Urinary bladder (tissue), 4 donors: ENCODE data around the gene HOXB3. TPM values are rescaled to one million over a fixed set of nuclear protein-coding genes. Genes with fewer than 3 reads are reported as not detected.
"Not testable (repeated sequence)": the region's sequence is repeated elsewhere in the genome, so short reads cannot be mapped to it uniquely, and the experiment has no call there.

Source experiments
- DNase-seq: peaks from one replicate; pipeline ENCODE4 v3.0.0-alpha.2; 2015; ENCODE audit errors: extremely low spot score
- H3K27ac ChIP-seq: one replicate; pipeline ENCODE4 v1.5.1; 2013; ENCODE audit warnings: low read depth, mild to moderate bottlenecking, moderate library complexity
- H3K36me3 ChIP-seq: one replicate; pipeline ENCODE4 v1.6.1; 2013; ENCODE audit warnings: mild to moderate bottlenecking, moderate library complexity; ENCODE audit not compliant: insufficient read depth
- H3K4me1 ChIP-seq: one replicate; pipeline ENCODE4 v1.6.1; 2013; ENCODE audit warnings: mild to moderate bottlenecking, moderate library complexity; ENCODE audit not compliant: insufficient read depth
- H3K4me3 ChIP-seq: one replicate; pipeline ENCODE4 v1.5.1; 2013; ENCODE audit warnings: low read depth, low read length
- WGBS: extraction: QIAGEN DNeasy Blood & Tissue Kit; methylation state at CpG from one replicate; pipeline ENCODE4 v1.1.7; 2013; 5-methylcytosine and 5-hydroxymethylcytosine counted together
- polyA plus RNA-seq: library from polyadenylated mRNA; stranded (reverse); fragments of 200-250 nt; gene quantifications from one replicate; pipeline ENCODE4 v1.2.3, GENCODE V29; 2013
- total RNA-seq: library from RNA; depleted of rRNA; stranded (reverse); fragments of >200 nt; gene quantifications from one replicate; pipeline ENCODE4 v1.2.3, GENCODE V29; 2014
- donor health status: healthy with polysubstance abuse.
- donor health status: healthy.

The HOXB3 gene
- total and polyA plus RNA-seq, 2 donors, result 6.1 to 10.8 TPM

DNA sequence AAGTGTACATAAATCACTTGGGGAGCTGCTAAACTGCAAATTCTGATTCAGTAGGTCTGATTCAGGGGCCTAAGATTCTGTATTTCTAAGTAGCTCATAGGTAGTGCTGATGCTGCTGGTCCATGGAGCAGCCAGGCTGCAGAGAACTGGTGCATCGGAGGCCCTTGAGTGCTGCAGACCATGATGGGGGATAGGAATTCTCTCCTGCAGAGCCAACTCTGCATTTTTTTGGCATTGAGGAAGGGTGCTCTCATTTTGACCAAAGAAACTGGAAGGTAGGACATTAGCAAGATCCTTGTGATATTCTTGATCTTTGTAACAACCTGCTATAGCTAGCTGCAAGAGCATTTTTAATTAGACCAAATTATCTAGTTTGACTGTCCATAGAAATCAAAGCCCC, 49.8 kb downstream of the HOXB3 start:
- no peaks in the 10 kb centered on the region for H3K4me1 ChIP-seq
- WGBS, result 92% methylated on average over 1 of the region's 1 CpG
- H3K27ac ChIP-seq, result no peak overlapping the region
- DNase-seq, result no peak
- H3K36me3 ChIP-seq, result no peaks in the 10 kb centered on the region
- H3K4me3 ChIP-seq, result no peak overlapping the region

DNA sequence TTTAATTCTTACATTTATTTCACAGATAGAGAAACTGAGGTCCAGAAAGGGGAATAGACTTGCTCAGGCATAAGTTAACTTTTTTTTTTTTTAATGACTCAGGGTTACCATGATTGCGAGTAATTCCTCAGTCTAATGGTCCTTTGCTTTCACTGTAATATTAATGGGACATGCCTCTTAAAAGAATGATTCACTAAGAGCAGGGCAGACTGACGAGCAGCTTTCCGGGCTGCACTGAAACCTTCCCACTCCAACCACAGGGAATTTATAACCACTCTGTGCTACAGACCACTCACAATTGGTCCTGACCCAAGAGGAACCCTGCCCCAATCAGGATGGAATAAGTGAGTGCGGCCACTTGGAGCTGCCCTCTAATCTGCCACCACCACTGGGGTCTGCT, 50.9 kb downstream of the HOXB3 start:
- H3K27ac ChIP-seq, result no peak overlapping the region
- no peak for DNase-seq
- no peaks in the 10 kb centered on the region for H3K36me3 ChIP-seq
- no peak overlapping the region for H3K4me3 ChIP-seq
- 86% methylated on average over 4 of the region's 4 CpGs for WGBS
- H3K4me1 ChIP-seq, result no peaks in the 10 kb centered on the region

DNA sequence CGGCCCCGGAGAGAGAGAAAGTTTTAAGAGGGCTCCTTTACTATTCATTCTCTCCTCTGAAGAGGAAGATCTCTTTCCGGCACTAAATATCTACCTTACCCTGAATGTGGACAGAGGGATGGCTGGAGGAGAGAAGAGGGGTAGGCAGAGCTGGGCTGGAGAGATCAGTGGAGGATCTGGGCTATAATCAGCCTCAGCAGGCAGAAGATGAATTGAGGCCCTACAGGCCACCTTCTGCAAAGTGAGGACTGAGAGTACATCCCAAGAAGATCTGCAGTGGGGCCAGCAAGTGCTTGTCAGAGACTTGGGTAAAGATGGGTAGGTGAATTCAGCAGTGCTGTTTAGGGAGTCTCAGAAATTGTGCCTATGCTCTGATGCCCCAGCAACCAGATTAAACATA, 52.7 kb downstream of the HOXB3 start:
- no peak overlapping the region for H3K27ac ChIP-seq
- WGBS, result 90% methylated on average over 3 of the region's 3 CpGs
- no peak for DNase-seq

DNA sequence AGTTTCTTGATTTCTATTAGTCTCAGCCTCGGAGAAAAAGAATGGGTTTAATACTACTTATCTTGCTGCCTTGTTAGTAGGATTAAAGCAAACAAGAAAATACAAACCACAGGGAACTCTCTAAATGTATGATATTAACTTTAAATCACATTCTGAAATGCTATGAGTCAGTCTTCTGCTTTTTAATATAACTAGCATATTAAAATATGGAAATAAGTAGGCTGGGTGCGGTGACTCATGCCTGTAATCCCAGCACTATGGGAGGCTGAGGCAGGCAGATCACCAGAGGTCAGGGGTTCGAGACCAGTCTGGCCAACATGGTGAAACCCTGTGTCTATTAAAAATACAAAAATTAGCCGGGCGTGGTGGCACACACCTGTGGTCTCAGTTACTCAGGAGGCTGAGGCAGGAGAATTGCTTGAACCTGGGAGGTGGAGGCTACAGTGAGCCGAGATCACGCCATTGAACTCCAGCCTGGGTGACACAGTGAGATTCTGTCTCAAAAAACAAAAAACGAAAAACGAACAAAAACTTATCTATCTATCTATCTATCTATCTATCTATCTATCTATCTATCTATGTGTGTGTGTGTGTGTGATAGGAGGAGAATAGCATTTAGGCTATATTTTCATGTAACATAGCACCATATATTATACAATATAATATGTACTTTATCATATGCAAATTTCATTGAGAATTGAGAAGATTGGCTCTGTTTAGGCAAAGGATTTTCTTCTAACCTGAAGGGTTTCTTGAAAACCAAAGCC, 54.1 kb downstream of the HOXB3 start:
- H3K27ac ChIP-seq, H3K4me3 ChIP-seq, H3K4me1 ChIP-seq, DNase-seq, H3K36me3 ChIP-seq: not testable (repeated sequence)
- 90% methylated on average over 9 of the region's 9 CpGs for WGBS

More for the DNA sequence above, 52.7 kb downstream of the HOXB3 start:
- H3K4me3 ChIP-seq, result no peak overlapping the region
- no peaks in the 10 kb centered on the region for H3K4me1 ChIP-seq
- H3K36me3 ChIP-seq, result no peaks in the 10 kb centered on the region

DNA sequence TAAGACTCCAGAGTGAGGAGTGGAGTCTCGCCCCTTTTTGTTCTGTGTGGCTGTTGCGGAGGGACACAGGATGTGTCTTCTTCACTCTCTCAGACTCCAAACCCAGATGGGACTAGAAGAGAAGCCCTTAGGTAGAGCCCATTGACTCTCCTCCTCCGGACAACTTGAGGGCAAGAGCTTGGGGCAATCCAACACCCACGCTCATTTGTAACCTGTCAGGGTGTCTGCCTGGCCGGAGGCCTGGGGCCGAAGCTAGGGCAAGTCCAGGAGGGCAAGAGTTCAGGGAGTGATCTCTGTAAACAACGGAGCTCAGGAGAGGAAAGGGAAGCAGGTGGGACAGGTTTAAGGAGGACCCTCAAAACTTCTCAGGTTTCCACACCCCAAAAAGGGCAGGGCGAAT, 57.8 kb downstream of the HOXB3 start:
- Histone ChIP-seq H3K36me3 (no peaks in the 10 kb centered on the region), H3K27ac (no peak overlapping the region), H3K4me1 (no peaks in the 10 kb centered on the region), H3K4me3 (no peak overlapping the region)
- 74% methylated on average over 8 of the region's 8 CpGs for WGBS
- DNase-seq, result no peak

DNA sequence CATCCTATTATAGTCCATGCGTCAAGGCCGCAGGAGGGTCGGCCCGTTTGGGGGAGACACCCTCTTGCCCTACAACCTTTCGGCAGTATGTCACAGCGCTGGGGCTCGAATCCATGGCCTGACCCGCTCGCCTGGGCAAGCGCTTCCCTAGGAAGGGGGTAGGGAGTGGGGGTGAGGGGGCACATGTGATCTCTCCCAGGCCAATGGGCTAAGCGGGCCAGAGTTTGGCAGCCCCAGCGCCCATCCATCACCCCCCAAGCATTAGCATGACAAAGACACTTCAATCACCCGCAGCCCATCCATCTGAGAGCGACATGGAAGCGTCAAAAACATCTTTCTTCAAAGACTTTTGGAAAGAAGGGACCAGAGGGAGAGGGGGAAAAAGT, 59.2 kb downstream of the HOXB3 start, which contains the start of gene HOXB1:
Gene HOXB1, minus strand, starts transcription at position 125 of the 386 bp plus-strand sequence. Its CDS starts 107 bp downstream, at position 18.
- Histone ChIP-seq H3K27ac (no peak within 1 kb of the TSS), H3K36me3 (no peaks in the 10 kb centered on the region), H3K4me1 (no peaks in the 10 kb centered on the region), H3K4me3 (no peak within 1 kb of the TSS)
- WGBS, result 63% methylated on average over 15 of the region's 15 CpGs
- DNase-seq, result no peak

DNA sequence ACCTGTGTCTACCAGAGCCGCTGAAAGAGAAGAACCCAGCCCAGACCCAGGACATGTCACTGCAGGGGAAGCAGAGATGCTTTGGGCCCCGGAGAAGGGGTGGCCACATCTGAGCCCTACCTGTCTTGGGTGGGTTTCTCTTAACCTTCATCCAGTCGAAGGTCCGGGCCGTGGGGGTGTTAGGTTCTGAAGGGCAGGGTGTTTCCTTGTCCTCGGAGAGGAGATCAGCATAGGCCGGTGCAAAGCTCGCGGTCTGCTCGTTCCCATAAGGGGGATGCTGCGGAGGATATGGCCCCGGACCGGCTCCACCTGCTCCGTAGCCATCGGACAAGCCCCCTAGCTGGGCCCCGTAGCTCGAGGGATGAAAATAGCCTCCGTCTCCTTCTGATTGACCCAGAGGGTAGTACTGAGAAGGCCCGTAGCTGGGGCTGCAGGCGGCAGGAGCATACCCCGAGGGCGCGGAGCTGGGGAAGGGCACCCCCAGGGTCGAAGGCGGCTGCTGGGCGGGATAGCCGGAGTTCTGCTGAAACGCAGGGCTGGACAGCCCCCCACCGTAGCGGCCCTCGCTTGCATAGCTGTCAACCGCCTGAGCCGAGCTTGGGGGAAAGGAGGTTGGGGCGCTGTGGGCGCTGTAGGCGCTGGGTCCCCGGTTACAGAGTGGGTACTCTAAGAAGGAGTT, 59.7 kb downstream of the HOXB3 start:
- 52% methylated on average over 37 of the region's 37 CpGs for WGBS
- no peak for DNase-seq
- Histone ChIP-seq H3K4me1 (no peaks in the 10 kb centered on the region), H3K36me3 (no peaks in the 10 kb centered on the region), H3K4me3 (no peak overlapping the region), H3K27ac (no peak overlapping the region)

DNA sequence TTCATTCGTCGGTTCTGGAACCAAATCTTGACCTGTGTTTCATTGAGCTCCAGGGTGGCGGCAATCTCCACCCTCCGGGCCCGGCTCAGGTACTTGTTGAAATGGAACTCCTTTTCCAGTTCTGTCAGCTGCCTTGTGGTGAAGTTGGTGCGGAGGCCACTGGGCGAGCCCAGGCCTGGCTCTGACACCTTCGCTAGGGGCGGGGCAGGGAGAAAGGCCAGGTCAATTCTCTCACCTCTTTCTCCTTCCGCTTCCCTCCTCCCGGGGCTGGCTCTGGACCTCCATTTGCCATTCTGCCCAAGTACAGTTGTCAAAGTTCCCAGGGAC, 60.4 kb downstream of the HOXB3 start:
- 69% methylated on average over 11 of the region's 11 CpGs for WGBS
- no peak for DNase-seq

DNA sequence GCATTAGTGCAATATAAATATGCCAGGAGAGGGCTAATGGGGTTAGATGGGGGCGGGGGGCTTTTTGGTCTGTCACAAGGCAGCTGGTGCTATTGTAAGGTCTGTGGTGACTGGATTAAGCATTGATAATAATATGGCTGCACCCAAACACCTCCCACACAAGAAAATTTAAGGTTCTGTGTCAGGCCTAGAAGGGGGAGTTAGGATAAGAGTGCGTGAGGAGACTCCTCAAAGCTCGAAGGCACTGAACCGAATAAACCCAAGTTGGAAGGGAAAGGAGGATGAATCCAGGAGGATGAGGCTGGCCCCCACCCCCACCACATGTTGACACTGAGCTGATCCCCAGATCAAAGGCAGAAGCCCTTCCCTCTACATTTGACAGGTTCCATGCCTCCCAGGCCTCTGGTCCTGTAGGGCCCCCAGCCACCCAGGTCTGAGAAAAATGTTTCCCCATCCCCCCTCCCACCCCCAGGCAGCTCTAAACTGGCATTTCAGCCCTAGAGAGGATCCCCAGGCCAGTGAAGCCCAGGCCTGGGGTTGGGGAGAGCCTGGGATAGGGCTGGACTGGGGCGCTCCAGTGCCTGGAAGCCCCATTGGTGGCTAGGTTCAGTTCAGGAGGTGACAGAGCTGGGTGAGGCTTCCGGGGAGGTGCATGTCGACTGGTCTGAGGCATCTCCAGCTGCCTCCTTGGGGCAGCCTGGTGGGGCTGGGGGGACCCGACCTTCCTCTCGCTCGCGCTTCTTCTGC, 60.9 kb downstream of the HOXB3 start:
- Histone ChIP-seq H3K27ac (no peak overlapping the region), H3K4me1 (no peaks in the 10 kb centered on the region), H3K36me3 (no peaks in the 10 kb centered on the region), H3K4me3 (no peak overlapping the region)
- WGBS, result 83% methylated on average over 11 of the region's 11 CpGs
- no peak for DNase-seq

More for the DNA sequence above, 60.4 kb downstream of the HOXB3 start:
- Histone ChIP-seq H3K27ac (no peak overlapping the region), H3K4me1 (no peaks in the 10 kb centered on the region), H3K36me3 (no peaks in the 10 kb centered on the region), H3K4me3 (no peak overlapping the region)

DNA sequence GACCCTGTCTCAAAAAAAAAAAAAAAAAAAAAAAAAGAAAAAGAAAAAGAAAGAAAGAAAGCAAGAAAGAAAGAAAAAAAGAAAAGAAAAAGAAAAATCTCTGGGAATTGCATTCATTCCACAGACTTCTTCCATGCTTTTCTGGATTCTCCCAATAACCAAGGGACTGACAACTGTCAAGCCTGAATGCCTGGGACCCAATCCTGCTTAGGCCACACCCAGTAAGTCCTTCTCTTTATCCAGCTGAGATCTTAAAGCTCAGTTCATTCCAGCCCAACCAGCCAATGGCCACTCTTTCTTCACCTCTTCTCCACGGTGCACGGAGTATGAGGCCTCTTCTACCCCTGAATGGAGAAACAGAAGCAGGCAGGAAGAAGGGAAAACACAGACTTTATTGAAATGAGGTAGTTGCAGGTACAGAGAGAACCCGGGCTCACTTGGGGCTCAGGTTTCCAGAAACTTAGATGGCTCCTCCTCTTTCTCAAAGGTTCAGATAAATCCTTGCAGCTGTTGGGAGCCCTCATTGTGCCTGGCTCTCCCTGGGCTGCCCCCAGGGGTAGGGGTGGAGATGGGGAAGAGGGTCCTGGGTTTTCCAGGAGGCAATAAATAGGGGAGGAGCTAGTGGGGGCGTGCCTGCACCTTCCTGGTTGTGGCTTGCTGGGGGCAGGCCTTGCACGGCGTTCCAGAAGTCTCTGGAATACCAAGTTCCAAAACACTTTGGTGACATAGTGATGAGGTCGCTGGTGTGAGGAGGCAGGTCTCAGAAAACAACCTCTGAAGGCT, 61.7 kb downstream of the HOXB3 start:
- Histone ChIP-seq H3K27ac (no peak overlapping the region), H3K4me3 (no peak overlapping the region), H3K36me3 (no peaks in the 10 kb centered on the region), H3K4me1 (no peaks in the 10 kb centered on the region)
- DNase-seq, result no peak
- 61% methylated on average over 7 of the region's 7 CpGs for WGBS

DNA sequence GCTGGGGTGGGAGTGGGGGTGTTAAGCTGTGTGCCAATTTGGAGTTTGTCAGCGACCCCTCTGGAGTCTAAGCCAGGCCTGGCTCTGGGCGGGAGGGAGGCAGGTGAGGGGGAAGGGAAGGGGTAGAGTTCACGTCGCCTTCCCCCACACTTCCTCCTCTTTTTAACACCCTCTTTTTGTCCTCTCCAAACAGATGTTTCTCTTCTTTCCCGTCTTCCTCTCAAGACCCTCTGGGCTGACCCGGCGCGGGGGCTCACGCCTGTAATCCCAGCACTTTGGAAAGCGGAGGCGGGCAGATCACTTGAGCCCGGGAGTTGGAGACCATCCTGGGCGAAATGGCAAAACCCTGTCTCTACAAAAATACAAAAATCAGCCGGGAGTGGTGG, 62.5 kb downstream of the HOXB3 start:
- 56% methylated on average over 14 of the region's 14 CpGs for WGBS
- Histone ChIP-seq H3K36me3 (no peaks in the 10 kb centered on the region), H3K27ac (no peak overlapping the region), H3K4me3 (no peak overlapping the region), H3K4me1 (no peaks in the 10 kb centered on the region)
- no peak for DNase-seq

DNA sequence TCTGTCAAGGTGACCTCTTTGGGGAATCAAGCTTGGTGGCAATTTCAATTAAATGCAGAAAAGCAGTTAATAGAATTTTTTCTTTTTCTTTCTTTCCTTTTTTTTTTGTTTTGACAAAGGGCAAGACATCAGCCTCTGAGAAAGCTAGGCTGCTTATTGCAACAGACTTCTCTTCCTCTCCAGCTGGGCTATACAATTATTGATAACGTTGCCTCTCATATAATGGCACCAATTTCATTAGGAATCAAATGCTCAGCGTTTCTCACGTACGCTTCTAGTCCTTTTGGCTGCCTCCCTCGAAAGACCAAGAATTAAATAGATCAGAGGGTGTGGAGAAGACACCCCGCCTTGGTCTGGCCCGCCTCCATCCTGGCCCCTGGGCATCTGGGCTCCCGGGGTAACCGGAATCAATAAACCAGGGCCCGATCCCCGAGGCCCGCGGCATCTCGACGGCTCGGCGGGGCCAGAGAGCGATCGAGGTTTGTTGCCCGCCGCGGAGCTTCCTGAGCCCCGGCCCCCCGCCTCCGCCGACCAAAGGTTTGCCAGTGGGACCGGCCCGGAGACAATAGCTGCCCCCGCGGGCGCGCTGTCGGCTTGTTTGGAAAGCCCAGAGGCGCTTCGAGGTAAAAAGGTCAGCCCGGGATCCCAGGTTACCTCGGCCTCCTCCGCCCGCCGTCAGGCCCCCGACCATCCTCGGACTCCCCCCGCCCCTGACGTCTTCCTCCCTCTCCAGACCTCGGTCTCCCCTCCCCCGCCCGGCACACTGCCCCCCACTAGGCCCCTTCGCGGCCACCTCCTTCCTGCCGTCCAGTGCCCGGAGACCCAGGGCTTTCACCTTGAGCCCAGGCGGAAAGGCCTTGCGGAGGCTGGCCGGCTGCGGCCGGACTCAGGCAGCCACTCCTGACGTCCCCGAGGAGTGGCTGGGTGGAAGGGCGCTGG, 63.2 kb downstream of the HOXB3 start:
- 23% methylated on average over 59 of the region's 59 CpGs for WGBS
- H3K4me3 ChIP-seq, result no peak overlapping the region
- DNase-seq, result no peak
- H3K4me1 ChIP-seq, result no peaks in the 10 kb centered on the region
- H3K36me3 ChIP-seq, result no peaks in the 10 kb centered on the region
- no peak overlapping the region for H3K27ac ChIP-seq
